ENCODE measurements around the gene L1CAM. TPM values are rescaled to one million over a fixed set of nuclear protein-coding genes. Genes with fewer than 3 reads are reported as not detected.

Gene L1CAM, protein sequence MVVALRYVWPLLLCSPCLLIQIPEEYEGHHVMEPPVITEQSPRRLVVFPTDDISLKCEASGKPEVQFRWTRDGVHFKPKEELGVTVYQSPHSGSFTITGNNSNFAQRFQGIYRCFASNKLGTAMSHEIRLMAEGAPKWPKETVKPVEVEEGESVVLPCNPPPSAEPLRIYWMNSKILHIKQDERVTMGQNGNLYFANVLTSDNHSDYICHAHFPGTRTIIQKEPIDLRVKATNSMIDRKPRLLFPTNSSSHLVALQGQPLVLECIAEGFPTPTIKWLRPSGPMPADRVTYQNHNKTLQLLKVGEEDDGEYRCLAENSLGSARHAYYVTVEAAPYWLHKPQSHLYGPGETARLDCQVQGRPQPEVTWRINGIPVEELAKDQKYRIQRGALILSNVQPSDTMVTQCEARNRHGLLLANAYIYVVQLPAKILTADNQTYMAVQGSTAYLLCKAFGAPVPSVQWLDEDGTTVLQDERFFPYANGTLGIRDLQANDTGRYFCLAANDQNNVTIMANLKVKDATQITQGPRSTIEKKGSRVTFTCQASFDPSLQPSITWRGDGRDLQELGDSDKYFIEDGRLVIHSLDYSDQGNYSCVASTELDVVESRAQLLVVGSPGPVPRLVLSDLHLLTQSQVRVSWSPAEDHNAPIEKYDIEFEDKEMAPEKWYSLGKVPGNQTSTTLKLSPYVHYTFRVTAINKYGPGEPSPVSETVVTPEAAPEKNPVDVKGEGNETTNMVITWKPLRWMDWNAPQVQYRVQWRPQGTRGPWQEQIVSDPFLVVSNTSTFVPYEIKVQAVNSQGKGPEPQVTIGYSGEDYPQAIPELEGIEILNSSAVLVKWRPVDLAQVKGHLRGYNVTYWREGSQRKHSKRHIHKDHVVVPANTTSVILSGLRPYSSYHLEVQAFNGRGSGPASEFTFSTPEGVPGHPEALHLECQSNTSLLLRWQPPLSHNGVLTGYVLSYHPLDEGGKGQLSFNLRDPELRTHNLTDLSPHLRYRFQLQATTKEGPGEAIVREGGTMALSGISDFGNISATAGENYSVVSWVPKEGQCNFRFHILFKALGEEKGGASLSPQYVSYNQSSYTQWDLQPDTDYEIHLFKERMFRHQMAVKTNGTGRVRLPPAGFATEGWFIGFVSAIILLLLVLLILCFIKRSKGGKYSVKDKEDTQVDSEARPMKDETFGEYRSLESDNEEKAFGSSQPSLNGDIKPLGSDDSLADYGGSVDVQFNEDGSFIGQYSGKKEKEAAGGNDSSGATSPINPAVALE
- total RNA-seq: 122 and 138 TPM in 2 replicates

DNA sequence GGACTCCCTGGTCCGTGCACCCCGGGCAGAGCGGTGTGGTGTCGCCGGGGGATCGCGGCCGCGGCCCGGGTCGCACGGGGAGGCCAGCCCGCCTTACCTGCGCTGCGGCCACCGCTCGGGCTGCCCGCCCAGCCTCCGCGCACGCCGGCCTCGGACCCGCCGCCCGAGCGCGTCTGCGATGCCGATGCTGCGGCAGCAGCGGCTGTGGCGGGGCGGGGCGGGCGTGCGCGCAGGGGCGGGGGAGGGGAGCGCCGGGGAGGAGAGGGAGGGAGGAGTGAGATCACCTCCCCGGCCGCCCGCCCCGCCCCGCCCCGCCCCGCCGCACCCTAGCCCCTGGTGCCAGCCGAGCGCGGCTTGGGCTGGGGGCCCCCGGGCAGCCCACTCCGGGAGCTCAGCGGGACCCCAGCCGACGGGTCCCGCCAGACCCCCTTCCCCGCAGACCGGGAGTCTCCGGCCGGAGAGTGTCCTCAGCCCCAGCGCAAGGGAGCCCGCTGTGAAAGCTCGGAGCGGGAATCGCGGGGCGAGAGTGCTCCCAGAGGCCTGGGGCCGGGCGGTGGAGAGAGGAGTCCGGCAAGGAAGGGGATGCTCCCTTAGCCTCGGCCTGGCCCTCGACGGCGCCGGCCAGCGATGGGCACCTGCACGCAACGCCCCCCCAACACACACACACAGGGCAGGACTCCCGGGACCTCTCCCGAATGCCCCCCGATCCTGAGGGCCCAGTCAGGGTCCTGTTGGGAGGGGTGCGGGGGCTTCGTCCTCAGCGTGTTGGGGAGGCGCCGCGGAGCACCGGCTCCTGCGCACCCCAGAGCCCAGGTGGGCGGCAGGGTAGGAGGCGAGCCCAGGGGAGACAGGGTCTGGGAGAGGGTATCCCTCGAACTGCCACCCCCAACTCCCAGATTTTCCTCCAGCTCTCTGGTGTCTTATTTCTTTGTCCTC lies at the start of gene L1CAM:
Gene L1CAM, minus strand, starts transcription at position 206 of the 936 bp plus-strand sequence. CDS start 10,337 bp downstream, outside the sequence.
- no peaks in the 10 kb centered on the region for H3K27me3 ChIP-seq (ENCODE audit: control insufficient read depth, insufficient read depth, low read length)
- peaks cover 1% of the 10 kb centered on the region for H3K36me3 ChIP-seq (ENCODE audit: control insufficient read depth, insufficient read depth, low read length)
- peak within 1 kb of the TSS; percentile 45 for H3K4me3 ChIP-seq (ENCODE audit: low read depth, low read length)
- no peak for DNase-seq (ENCODE audit: low read depth)
- TF ChIP-seq, protein P1, sequence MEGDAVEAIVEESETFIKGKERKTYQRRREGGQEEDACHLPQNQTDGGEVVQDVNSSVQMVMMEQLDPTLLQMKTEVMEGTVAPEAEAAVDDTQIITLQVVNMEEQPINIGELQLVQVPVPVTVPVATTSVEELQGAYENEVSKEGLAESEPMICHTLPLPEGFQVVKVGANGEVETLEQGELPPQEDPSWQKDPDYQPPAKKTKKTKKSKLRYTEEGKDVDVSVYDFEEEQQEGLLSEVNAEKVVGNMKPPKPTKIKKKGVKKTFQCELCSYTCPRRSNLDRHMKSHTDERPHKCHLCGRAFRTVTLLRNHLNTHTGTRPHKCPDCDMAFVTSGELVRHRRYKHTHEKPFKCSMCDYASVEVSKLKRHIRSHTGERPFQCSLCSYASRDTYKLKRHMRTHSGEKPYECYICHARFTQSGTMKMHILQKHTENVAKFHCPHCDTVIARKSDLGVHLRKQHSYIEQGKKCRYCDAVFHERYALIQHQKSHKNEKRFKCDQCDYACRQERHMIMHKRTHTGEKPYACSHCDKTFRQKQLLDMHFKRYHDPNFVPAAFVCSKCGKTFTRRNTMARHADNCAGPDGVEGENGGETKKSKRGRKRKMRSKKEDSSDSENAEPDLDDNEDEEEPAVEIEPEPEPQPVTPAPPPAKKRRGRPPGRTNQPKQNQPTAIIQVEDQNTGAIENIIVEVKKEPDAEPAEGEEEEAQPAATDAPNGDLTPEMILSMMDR (IDR thresholded peaks at IDR 0.05; ENCODE audit: insufficient read depth, low read length, poor library complexity, severe bottlenecking): no peak

DNA sequence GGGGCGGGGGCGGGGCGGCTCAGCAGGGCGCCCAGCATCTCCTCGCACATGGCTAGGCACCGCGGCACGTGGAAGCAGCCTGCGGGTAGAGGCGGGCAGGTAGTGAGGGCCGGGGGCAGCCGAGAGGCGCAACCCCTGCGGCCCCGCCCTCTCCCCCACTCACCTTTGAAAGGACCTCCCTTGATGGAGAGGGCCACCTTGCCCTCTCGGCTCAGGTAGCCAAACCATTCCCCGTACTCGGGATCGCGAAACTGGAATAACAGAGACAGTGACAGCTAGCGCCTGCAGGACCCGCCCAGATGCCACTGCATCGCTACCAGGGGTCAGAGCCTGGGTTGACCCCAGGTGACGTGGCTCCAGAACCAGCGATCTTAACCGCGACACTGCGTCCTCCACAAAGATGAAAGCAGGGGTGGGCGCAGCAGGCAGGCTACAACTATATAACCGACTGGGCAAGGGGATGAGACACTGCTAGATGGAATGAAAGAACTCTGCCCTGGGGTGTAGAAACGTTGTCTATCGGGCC lies 49.4 kb upstream of the L1CAM start:
- DNase-seq (ENCODE audit: low read depth): no peak
- peak overlapping the region; percentile 37 for H3K4me3 ChIP-seq (ENCODE audit: low read depth, low read length)
- no peaks in the 10 kb centered on the region for H3K36me3 ChIP-seq (ENCODE audit: control insufficient read depth, insufficient read depth, low read length)
- TF ChIP-seq, protein P1 (IDR thresholded peaks at IDR 0.05; ENCODE audit: insufficient read depth, low read length, poor library complexity, severe bottlenecking): no peak
- H3K27me3 ChIP-seq (ENCODE audit: control insufficient read depth, insufficient read depth, low read length): no peaks in the 10 kb centered on the region

DNA sequence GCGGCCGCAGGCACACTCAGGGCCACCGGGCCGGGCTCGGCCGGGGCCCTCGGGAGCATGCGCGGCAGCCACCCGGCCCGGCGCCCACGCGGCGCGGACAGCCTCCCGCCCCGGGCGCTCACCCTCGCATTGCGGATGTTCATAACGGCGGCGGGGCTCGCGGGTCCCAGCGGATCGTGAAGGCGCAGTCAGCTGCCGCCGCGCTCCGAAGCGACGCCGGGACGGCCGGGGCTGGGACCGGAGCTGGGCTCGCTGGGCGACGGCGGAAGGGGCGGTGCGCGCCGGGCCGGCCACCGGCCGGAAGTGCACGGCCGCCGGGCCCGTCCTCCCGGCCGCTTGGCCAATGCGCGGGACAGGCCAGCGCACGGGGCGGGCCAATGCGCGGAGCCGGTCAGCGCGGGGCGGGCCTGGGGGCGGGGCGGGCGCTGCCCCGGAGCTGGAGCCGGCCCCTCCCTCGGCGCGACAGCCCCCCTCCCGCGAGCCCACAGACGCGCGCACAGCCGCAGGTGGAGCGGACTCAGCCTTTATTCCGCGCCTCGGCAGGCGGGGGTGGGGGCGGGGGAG lies 48.9 kb upstream of the L1CAM start, which contains the start of gene NAA10:
Gene NAA10, minus strand, starts transcription at position 276 of the 564 bp plus-strand sequence. Its CDS starts 133 bp downstream, at position 143.
- Histone ChIP-seq H3K27me3 (ENCODE audit: control insufficient read depth, insufficient read depth, low read length) (no peaks in the 10 kb centered on the region), H3K4me3 (ENCODE audit: low read depth, low read length) (peak within 1 kb of the TSS; percentile 73), H3K36me3 (ENCODE audit: control insufficient read depth, insufficient read depth, low read length) (no peaks in the 10 kb centered on the region)
- TF ChIP-seq, protein P1 (IDR thresholded peaks at IDR 0.05; ENCODE audit: insufficient read depth, low read length, poor library complexity, severe bottlenecking): no peak
- DNase-seq (ENCODE audit: low read depth): no peak

- no peaks in the 10 kb centered on the region for H3K36me3 ChIP-seq (ENCODE audit: control insufficient read depth, insufficient read depth, low read length)
- H3K4me3 ChIP-seq (ENCODE audit: low read depth, low read length): peak overlapping the region; percentile 73
- TF ChIP-seq, protein P1 (IDR thresholded peaks at IDR 0.05; ENCODE audit: insufficient read depth, low read length, poor library complexity, severe bottlenecking): no peak
- no peak for DNase-seq (ENCODE audit: low read depth)
- H3K27me3 ChIP-seq (ENCODE audit: control insufficient read depth, insufficient read depth, low read length): no peaks in the 10 kb centered on the region
Measured at GRCh38 chrX:153934148-153934761, 48.3 kb upstream of the L1CAM start.
